ENCODE data around the gene PHTF2. TPM values are rescaled to one million over a fixed set of nuclear protein-coding genes. Genes with fewer than 3 reads are reported as not detected.

PHTF2 gene
- total RNA-seq, 1 experiment from 2014 or later = 52.0 TPM

GRCh38 chr7:77823787-77824186 is 25.2 kb downstream of the PHTF2 start:
- no peak for DNase-seq
- Histone ChIP-seq H3K4me1 (replicated peaks; ENCODE audit: insufficient read depth) (peaks cover 3% of the 10 kb centered on the region; the same call in 1 of the 2 replicates), H3K4me3 (no peak overlapping the region), H3K79me2 (ENCODE audit: low read depth) (0 out of 2 replicates have a peak, but pooled peaks cover 12% of the 10 kb centered on the region), H3K4me2 (no peak overlapping the region), H3K9me2 (ENCODE audit: insufficient read depth) (no peaks in the 10 kb centered on the region), H3F3A (ENCODE audit: insufficient read depth, low read depth) (no peaks in the 10 kb centered on the region), H4K20me1 (ENCODE audit: insufficient read depth) (no peaks in the 10 kb centered on the region), H3K9me3 (ENCODE audit: insufficient read depth, low read depth) (peaks cover 24% of the 10 kb centered on the region), H3K27ac (no peak overlapping the region), H3K36me3 (ENCODE audit: low read depth) (no peaks in the 10 kb centered on the region), H2AFZ (no peak overlapping the region), H3K27me3 (ENCODE audit: insufficient read depth, low read depth) (no peaks in the 10 kb centered on the region)
- BruUV-seq (replicated peaks) = no TSS peak
- POLR2A ChIA-PET (ENCODE audit: unreplicated experiment) = no interaction called here
- intact Hi-C loops (cut with micrococcal nuclease; ENCODE audit: unreplicated experiment) = no loop called here
- CTCF ChIA-PET = no interaction called here
- TF ChIP-seq EZH2 (IDR thresholded peaks at IDR 0.05; ENCODE audit: low read depth) = no peak
- no peak for TF ChIP-seq CTCF (conservative IDR thresholded peaks at IDR 0.05)

GRCh38 chr7:77824636-77825035 is 26.1 kb downstream of the PHTF2 start:
- Histone ChIP-seq H2AFZ (no peak overlapping the region), H3K79me2 (ENCODE audit: low read depth) (0 out of 2 replicates have a peak, but pooled peaks cover 12% of the 10 kb centered on the region)

DNA sequence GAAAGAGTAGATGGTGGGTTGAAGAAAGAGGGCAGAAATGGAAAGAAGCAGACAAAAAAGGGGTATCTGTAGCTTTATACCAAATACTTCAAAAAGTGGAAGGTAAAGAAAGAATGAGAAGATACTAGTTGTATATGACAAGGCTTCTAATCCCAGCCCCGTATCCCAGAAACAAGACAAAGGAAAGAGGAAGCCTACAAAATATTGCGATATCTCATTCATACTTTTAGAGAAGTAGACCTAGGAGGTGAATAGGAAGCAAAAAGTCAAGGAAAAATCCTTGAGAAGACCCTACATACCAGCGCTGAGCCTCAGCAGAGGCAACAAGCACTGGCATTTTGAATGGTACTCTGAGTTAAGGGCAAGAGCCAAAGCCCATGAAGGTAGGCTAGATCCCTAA is 26.6 kb downstream of the PHTF2 start:
- no peak for DNase-seq
- Histone ChIP-seq H3K27ac (no peak overlapping the region), H2AFZ (no peak overlapping the region), H3K9me2 (ENCODE audit: insufficient read depth) (no peaks in the 10 kb centered on the region), H3K4me3 (no peak overlapping the region), H4K20me1 (ENCODE audit: insufficient read depth) (no peaks in the 10 kb centered on the region), H3K9me3 (ENCODE audit: insufficient read depth, low read depth) (peaks cover 23% of the 10 kb centered on the region), H3K4me2 (no peak overlapping the region), H3K27me3 (ENCODE audit: insufficient read depth, low read depth) (no peaks in the 10 kb centered on the region), H3K79me2 (ENCODE audit: low read depth) (0 out of 2 replicates have a peak, but pooled peaks cover 9% of the 10 kb centered on the region), H3K36me3 (ENCODE audit: low read depth) (no peaks in the 10 kb centered on the region), H3K4me1 (replicated peaks; ENCODE audit: insufficient read depth) (peaks cover 3% of the 10 kb centered on the region; the same call in 1 of the 2 replicates), H3F3A (ENCODE audit: insufficient read depth, low read depth) (no peaks in the 10 kb centered on the region)
- ChIA-PET CTCF (no interaction called here), POLR2A (ENCODE audit: unreplicated experiment) (interaction anchor here (0.7 kb wide), 1 partner anchor 18 kb away, joined by 4 read pairs; no protein-coding TSS in a partner anchor)
- intact Hi-C loops (cut with micrococcal nuclease; ENCODE audit: unreplicated experiment) = no loop called here
- TF ChIP-seq CTCF (conservative IDR thresholded peaks at IDR 0.05) (no peak), EZH2 (IDR thresholded peaks at IDR 0.05; ENCODE audit: low read depth) (no peak)
- BruUV-seq (replicated peaks) = no TSS peak

More at GRCh38 chr7:77824636-77825035, 26.1 kb downstream of the PHTF2 start:
- no TSS peak for BruUV-seq (replicated peaks)
- Histone ChIP-seq H3K4me2 (no peak overlapping the region), H3K27ac (no peak overlapping the region), H3K27me3 (ENCODE audit: insufficient read depth, low read depth) (no peaks in the 10 kb centered on the region), H4K20me1 (ENCODE audit: insufficient read depth) (no peaks in the 10 kb centered on the region), H3K9me2 (ENCODE audit: insufficient read depth) (no peaks in the 10 kb centered on the region), H3K9me3 (ENCODE audit: insufficient read depth, low read depth) (peaks cover 24% of the 10 kb centered on the region), H3F3A (ENCODE audit: insufficient read depth, low read depth) (no peaks in the 10 kb centered on the region), H3K4me3 (no peak overlapping the region), H3K36me3 (ENCODE audit: low read depth) (no peaks in the 10 kb centered on the region), H3K4me1 (replicated peaks; ENCODE audit: insufficient read depth) (peaks cover 3% of the 10 kb centered on the region; the same call in 1 of the 2 replicates)
- no peak for TF ChIP-seq CTCF (conservative IDR thresholded peaks at IDR 0.05)
- TF ChIP-seq EZH2 (IDR thresholded peaks at IDR 0.05; ENCODE audit: low read depth) = no peak
- CTCF ChIA-PET = no interaction called here
- POLR2A ChIA-PET (ENCODE audit: unreplicated experiment) = interaction anchor here (0.7 kb wide), 1 partner anchor 18 kb away, joined by 4 read pairs; no protein-coding TSS in a partner anchor
- intact Hi-C loops (cut with micrococcal nuclease; ENCODE audit: unreplicated experiment) = no loop called here
- DNase-seq = no peak

Data from PC-9 (cell line).